ENCODE data around the gene ZNF749.
"Not testable (repeated sequence)": the region's sequence is repeated elsewhere in the genome, so short reads cannot be mapped to it uniquely, and the experiment has no call there.

The ZNF749 gene

DNA sequence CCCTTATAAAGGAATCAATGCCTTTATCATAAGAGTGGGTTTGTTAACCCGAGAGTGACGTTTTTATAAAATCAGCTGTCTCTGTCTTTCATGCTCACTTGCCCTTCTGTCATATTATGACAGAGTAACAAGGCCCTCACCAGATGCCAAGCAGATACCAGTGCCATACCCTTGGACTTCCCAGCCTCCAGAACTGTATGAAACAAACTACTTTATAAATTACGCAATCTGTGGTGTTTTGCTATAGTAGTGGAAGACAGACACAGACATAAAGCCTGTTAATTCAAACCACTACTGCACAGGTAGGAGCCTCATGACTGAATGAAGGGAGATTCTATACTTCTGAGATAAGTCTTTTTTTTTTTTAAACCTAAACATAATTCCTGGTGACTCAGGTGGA is 17.2 kb downstream of the ZNF749 start:
- H3K4me3 ChIP-seq (ENCODE audit: low read depth, low read length) = no peak overlapping the region
- POLR2A ChIA-PET = no interaction called here
- no peak for DNase-seq (ENCODE audit: low read depth, low spot score)
- CTCF ChIA-PET = no interaction called here
- TF ChIP-seq, protein P1, sequence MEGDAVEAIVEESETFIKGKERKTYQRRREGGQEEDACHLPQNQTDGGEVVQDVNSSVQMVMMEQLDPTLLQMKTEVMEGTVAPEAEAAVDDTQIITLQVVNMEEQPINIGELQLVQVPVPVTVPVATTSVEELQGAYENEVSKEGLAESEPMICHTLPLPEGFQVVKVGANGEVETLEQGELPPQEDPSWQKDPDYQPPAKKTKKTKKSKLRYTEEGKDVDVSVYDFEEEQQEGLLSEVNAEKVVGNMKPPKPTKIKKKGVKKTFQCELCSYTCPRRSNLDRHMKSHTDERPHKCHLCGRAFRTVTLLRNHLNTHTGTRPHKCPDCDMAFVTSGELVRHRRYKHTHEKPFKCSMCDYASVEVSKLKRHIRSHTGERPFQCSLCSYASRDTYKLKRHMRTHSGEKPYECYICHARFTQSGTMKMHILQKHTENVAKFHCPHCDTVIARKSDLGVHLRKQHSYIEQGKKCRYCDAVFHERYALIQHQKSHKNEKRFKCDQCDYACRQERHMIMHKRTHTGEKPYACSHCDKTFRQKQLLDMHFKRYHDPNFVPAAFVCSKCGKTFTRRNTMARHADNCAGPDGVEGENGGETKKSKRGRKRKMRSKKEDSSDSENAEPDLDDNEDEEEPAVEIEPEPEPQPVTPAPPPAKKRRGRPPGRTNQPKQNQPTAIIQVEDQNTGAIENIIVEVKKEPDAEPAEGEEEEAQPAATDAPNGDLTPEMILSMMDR (IDR thresholded peaks at IDR 0.05; ENCODE audit: insufficient read depth, low read length, missing control alignments) = no peak

DNA sequence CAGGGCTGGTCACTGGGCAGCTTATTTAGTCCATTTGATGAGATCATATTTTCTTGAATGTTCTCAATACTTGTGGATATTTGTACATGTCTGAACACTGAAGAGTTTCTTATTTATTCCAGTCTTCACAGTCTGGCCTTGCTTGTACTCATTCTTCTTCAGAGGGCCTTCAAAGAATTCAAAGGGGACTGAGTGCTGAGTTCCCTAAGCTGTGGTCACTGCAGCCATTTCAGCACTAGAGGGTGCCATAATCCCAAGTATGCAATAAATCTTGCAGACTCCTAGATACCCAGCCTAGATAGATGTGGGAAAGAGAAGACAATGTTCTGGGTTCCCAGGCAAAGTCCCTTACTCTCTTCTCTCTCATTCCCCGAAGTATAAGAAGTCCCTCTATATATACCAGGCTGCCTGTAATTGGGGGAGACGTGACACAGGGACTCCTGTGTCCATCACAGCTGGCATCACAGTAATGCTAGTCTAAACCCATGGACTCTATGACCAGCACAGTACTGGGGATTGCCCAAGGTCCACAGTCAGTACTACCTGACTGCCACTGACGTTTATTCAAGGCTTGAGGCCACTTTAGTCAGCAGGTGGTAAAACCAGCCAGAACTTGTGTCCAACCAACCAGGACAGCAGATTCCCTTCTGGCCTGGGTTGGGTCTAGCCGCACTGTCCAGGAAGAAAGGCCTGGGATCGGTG is 30.7 kb downstream of the ZNF749 start:
- TF ChIP-seq, protein P1 (IDR thresholded peaks at IDR 0.05; ENCODE audit: insufficient read depth, low read length, missing control alignments) = no peak
- ChIA-PET POLR2A (no interaction called here), CTCF (interaction anchor here (1.3 kb wide), 1 partner anchor 10 kb away, joined by 4 read pairs; no protein-coding TSS in a partner anchor)
- DNase-seq (ENCODE audit: low read depth, low spot score) = no peak
- no peak overlapping the region for H3K4me3 ChIP-seq (ENCODE audit: low read depth, low read length)

DNA sequence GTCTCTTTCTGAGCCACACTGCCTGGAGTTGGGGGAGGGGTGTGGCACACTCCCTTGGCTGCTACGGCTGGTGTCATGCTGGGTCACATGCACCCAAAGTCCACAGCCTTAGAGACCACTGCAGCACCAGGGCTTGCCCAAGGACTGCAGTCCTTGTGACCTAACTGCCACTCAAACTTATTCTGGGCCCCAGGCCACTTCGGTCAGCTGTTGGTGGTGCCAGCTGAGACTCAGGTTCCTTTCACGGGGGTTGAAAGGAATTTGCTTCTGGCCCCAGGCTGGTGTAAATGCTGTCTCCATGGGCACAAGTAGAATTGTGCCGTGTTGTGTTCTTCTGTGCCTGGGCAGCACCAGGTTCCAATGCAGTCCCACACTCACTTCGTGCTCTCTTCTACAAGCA is 31.4 kb downstream of the ZNF749 start:
- ChIA-PET POLR2A (no interaction called here), CTCF (no interaction called here)
- no peak overlapping the region for H3K4me3 ChIP-seq (ENCODE audit: low read depth, low read length)
- DNase-seq (ENCODE audit: low read depth, low spot score) = no peak
- TF ChIP-seq, protein P1 (IDR thresholded peaks at IDR 0.05; ENCODE audit: insufficient read depth, low read length, missing control alignments) = no peak

DNA sequence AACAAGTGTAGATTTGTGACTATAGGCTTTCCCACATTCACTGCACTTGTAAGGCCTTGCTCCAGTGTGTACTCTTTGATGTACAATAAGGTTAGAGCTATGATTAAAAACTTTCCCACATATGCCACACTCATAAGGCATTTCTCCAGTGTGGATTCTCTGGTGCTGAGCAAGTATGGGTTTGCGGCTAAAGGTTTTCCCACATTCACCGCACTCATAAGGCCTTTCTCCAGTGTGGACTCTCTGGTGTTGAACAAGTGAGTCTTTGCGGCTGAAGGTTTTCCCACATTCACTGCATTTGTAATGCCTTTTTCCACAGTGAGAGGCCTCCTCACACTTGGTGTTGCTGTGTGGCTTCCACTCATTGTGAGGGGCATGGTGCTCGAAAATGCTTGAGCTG is 38.5 kb downstream of the ZNF749 start:
- POLR2A ChIA-PET = no interaction called here
- TF ChIP-seq, protein P1 (IDR thresholded peaks at IDR 0.05; ENCODE audit: insufficient read depth, low read length, missing control alignments) = no peak
- no peak overlapping the region for H3K4me3 ChIP-seq (ENCODE audit: low read depth, low read length)
- no peak for DNase-seq (ENCODE audit: low read depth, low spot score)
- CTCF ChIA-PET = no interaction called here

DNA sequence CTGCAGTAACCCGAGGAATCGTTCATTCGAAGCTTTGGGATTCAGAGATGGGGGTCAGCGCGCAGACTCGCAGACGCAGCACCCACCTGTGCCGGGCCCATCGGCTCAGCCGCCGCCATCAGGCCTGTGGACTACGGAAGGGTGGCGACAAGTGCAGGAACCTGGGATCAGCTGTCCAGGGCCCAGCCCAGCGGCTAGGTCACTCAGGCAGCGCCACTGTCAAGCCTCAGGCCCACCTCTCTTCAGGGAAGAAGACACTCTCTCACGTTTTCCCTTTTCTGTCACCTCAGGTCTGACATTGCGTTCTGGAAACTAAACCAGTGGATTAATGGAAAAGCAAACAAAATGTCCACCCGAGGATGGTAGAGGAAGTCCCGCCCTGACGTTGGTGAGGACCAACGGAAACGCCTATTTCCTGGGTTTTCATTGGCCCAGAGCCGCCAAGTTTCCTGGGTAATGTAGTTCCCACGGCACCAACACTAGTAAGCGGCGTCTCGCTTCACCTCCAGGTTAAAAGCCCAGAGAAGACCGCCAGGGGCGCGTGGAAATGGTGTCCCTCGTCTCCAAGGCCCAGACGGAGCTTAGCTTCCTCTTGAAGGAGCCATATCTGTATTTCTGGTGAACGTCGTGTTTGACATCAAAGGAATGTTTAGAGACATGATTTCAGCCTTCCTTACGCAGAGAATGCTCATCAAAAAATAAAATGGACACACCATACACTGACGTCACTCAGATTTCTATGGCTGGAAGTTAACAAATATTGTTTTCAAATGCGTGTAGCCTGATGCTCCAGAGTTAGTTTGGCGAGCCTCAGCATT is 42.3 kb downstream of the ZNF749 start, which contains the start of gene ZNF772:
ZNF772 (minus strand) TSS at position 376 of the 818 bp plus-strand sequence; CDS start at position 119, 257 bp downstream.
- DNase-seq (ENCODE audit: low read depth, low spot score) = peak; percentile 47
- CTCF ChIA-PET = interaction anchor here (1.1 to 1.3 kb wide), 2 partner anchors 22 to 38 kb away, joined by 3 read pairs; no protein-coding TSS in a partner anchor
- TF ChIP-seq, protein P1 (IDR thresholded peaks at IDR 0.05; ENCODE audit: insufficient read depth, low read length, missing control alignments) = peak; percentile 49
- POLR2A ChIA-PET = no interaction called here
- peak within 1 kb of the TSS; percentile 98 for H3K4me3 ChIP-seq (ENCODE audit: low read depth, low read length)

DNA sequence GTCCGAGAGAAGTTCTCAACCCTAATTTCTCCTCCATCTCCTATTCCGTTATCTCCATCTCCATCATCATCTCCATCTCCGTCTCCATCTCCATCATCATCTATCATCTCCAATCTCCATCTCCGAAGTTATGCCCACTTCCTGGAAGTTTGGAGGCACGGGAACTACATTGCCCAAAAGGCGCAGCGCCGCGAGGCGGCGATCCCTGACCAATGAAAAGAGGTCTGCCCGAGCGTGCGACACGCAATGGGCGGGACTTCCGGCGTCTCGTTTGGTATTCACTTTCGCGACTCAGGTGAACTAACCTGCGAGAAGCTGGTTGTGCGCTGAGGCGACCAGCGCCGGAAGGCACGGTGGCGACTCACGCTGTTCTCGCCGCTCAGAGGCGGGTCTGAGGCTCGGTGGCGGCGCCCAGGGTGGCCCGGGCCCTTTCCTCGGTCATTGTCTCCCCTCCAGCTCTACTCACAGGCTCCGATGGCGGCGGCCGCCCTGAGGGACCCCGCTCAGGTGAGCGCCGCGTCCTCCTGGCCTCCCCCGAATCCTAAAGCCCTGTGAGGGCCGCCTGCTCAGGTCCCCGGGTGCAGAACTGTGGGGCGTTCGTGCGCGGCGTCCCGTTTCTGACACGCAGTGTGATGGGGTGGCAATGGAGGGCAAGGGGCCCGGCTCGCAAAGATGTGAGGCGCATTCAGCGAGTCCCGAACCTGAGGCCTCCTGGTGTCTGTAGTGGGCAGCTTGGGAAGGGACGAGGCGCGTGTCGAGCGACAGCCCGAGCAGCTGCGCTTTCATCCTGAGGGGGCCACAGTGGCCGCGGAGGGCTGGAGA is 52.6 kb downstream of the ZNF749 start, which contains the start of gene ZNF419:
ZNF419 (plus strand) TSS at position 274 of the 822 bp plus-strand sequence; CDS start at position 475, 201 bp downstream.
- peak; percentile 23 for DNase-seq (ENCODE audit: low read depth, low spot score)
- CTCF ChIA-PET = interaction anchor here (0.6 kb wide), 1 partner anchor 739 kb away, joined by 4 read pairs; no protein-coding TSS in a partner anchor
- POLR2A ChIA-PET = not testable (repeated sequence)
- H3K4me3 ChIP-seq (ENCODE audit: low read depth, low read length) = peak within 1 kb of the TSS; percentile 96

DNA sequence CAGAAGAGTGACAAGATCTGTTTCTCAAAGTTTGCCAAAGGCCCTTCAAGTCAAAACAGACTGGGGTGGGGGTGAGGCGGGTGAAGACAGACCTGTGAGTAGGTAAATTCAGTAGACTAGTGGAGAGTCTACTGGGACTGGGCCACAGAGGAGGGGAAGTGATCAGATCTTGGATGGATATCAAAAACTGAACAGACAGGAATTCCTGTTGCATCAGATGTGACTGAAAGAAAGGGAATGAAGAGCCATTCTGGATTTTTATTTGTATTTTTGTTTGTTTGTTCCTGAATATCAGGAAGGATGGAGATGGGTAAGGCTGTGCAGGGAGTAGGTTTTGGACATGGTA is 53.1 kb downstream of the ZNF749 start:
- H3K4me3 ChIP-seq (ENCODE audit: low read depth, low read length) = peak overlapping the region; percentile 47
- CTCF ChIA-PET; DNase-seq (ENCODE audit: low read depth, low spot score); POLR2A ChIA-PET: not testable (repeated sequence)
